DOHH2 (cell line): ENCODE results near the gene CHMP4A.

Source experiments
- CTCF ChIP-seq: fragments of 200-600 bp; sonication (generic); IDR thresholded peaks from one replicate; pipeline ENCODE4 v1.5.1; 2014; ENCODE audit warnings: antibody characterized with exemption, mild to moderate bottlenecking, low read depth, low read length; ENCODE audit not compliant: poor library complexity, severe bottlenecking
- EZH2phosphoT487 ChIP-seq: fragments of 200-600 bp; sonication (generic); IDR thresholded peaks from 2 replicates; pipeline ENCODE4 v1.6.1; 2017; ENCODE audit warnings: borderline replicate concordance, mild to moderate bottlenecking, antibody characterized with exemption, low read length, moderate library complexity, mixed read lengths

GRCh38 chr14:24187539-24187915 lies 25.8 kb downstream of the CHMP4A start:
- TF ChIP-seq CTCF, result no peak
- TF ChIP-seq EZH2phosphoT487, result no peak
